D721Med (cell line): Measurements from ENCODE around the gene MSLN.

Experiments
- DNase-seq: peaks from one replicate; pipeline ENCODE4 v3.0.0; 2011; ENCODE audit warnings: low spot score; ENCODE audit not compliant: insufficient read length
- FAIRE-seq: peaks from 2 replicates; lab custom pipeline; 2011; peaks lifted over from hg19 to GRCh38; lab: Jason Lieb, UNC
- TF ChIP-seq, protein P1 (sequence below): IDR thresholded peaks from 2 replicates; pipeline ENCODE4 v1.5.1; 2012; ENCODE audit warnings: mild to moderate bottlenecking, control low read depth; ENCODE audit not compliant: insufficient read depth; ENCODE audit errors: missing control alignments

The MSLN gene

DNA sequence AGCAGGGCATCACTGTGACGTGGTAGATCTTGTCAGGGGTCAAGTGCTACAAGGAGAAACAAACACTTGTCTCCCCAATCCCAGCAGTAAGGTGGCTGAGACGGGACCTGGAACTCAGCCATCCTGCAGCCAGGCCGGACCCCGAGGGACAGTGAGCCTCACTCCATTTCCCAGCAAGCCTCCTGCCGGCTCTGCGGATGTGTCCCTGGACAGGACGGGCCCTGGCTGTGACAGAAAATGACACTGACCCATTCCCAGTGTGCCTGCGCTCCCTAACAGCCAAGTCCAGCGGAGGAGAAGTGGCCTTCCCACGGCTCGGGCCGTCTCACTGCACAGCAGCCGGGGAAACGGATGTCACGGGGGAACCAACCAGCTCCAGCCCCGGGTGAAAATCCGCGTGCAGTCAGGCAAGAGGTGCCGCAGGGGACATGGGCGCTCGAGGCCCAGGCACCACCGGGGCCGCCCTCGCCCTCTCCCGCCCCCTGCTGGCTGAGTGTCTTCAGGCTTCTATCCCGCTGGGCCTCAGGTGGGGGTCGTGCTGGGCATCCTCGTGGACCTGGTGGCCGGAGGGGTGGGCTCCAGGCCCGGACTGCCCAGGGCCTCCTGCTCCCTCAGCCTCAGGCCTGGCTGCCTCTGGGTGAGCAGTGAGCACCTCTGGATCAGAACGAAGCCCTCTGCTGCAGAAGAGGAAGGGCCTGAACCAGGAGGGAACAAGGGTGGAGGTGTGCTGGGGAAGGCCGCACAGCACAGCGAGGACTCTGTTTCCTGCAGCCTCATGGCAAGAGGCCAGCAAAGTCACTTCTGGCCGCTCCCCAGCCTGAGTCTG lies 26.9 kb upstream of the MSLN start:
- FAIRE-seq = no peak
- no peak for DNase-seq
- TF ChIP-seq, protein P1, sequence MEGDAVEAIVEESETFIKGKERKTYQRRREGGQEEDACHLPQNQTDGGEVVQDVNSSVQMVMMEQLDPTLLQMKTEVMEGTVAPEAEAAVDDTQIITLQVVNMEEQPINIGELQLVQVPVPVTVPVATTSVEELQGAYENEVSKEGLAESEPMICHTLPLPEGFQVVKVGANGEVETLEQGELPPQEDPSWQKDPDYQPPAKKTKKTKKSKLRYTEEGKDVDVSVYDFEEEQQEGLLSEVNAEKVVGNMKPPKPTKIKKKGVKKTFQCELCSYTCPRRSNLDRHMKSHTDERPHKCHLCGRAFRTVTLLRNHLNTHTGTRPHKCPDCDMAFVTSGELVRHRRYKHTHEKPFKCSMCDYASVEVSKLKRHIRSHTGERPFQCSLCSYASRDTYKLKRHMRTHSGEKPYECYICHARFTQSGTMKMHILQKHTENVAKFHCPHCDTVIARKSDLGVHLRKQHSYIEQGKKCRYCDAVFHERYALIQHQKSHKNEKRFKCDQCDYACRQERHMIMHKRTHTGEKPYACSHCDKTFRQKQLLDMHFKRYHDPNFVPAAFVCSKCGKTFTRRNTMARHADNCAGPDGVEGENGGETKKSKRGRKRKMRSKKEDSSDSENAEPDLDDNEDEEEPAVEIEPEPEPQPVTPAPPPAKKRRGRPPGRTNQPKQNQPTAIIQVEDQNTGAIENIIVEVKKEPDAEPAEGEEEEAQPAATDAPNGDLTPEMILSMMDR = no peak

GRCh38 chr16:734208-734980 lies 26.1 kb upstream of the MSLN start:
- FAIRE-seq = no peak
- TF ChIP-seq, protein P1 = no peak
- no peak for DNase-seq

DNA sequence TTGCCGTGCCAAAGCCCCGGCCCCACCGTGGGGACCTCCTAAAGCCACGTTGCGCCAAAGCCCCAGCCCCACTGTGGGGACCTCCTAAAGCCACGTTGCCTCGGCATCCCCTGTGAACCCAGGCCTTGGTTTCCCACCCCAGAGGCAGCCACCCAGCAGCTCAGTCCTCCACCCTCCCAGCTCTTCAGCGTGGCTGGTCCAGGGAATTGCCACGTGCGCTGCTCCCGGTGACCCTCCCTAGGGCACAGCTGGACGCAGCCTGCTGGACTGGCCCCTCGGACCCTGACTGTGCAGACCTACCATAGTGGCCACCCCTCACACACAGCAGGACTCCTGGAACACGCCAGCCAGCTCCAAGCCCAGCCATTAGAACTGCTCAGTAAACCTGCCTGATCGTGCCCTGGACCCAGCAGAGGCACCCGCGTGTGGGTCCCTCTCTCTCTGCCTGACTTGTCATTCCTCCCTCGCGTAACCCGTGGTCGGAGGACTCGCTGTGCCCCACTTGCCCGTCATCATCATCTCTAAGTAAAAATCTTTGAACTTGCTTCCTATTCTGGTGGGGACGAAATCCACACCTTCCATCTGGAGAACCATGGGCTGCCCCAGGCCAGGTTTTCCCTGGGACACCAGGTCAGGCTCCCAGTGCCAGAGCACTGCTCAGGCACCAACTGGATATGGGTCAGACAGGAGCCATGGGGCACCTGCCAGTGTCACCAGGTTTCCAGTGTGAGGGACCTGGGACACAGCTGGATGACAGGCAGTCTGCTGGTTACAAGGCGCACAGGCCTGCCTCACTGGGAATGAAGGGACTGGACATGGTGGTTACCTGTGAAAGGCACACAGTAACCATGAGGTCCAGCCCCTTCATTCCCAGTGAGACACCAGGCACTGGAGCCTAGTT lies 25.3 kb upstream of the MSLN start:
- TF ChIP-seq, protein P1 = no peak
- FAIRE-seq = no peak

GRCh38 chr16:735982-736453 lies 24.5 kb upstream of the MSLN start:
- DNase-seq (no peak), FAIRE-seq (no peak)
- TF ChIP-seq, protein P1 = no peak

More for the DNA sequence above, 25.3 kb upstream of the MSLN start:
- no peak for DNase-seq

DNA sequence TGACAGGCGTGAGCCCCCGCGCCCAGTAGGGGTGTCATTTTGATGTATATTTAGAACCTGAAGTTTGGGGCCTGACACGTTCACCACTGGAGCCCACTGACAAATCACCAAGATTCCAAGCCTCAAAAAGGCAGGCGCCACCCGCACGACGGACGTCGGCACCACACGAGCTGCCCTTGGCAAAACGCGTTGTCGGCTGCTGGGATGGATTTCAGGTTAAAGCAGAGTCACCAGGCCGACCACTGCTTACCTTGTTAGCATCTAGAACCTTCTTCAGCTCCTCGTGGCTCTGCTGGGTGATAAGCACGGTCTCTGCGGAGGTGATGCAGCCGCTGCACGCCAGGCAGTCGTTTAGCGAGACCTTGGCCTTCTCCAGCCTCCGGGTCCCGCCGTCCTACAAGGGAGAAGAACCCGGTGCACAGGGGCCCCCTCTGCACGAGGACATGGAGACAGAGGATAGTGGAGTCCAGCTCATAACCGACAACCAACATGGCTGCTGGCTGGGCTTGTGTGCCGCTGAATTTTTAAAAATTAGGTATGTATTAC lies 23.5 kb upstream of the MSLN start:
- TF ChIP-seq, protein P1 = no peak
- DNase-seq = no peak
- FAIRE-seq = no peak
